Ectodermal cell (in vitro differentiated cells): ENCODE data around the gene MSI2.

Source experiments
- H3K27ac ChIP-seq: 2 replicates; pipeline ENCODE4 v1.7.0; 2013; ENCODE audit warnings: mild to moderate bottlenecking, low read depth, low read length; ENCODE audit not compliant: insufficient read depth, poor library complexity, severe bottlenecking
- H3K27me3 ChIP-seq: 2 replicates; pipeline ENCODE4 v1.7.0; 2013; ENCODE audit warnings: mild to moderate bottlenecking, low read length; ENCODE audit not compliant: insufficient read depth, control insufficient read depth, poor library complexity, severe bottlenecking
- H3K36me3 ChIP-seq: one replicate; pipeline ENCODE4 v1.7.0; 2013; ENCODE audit warnings: low read length; ENCODE audit not compliant: control insufficient read depth, insufficient read depth
- H3K4me1 ChIP-seq: one replicate; pipeline ENCODE4 v1.7.0; 2013; ENCODE audit warnings: low read length; ENCODE audit not compliant: control insufficient read depth, insufficient read depth
- H3K4me3 ChIP-seq: 2 replicates; pipeline ENCODE4 v1.7.0; 2013; ENCODE audit warnings: low read depth, low read length, control low read depth; ENCODE audit not compliant: insufficient read depth
- H3K9me3 ChIP-seq: 2 replicates; pipeline ENCODE4 v1.7.0; 2013; ENCODE audit warnings: mild to moderate bottlenecking, low read length, moderate library complexity; ENCODE audit not compliant: control insufficient read depth
- WGBS, 2 experiments: methylation state at CpG; one replicate each; pipeline ENCODE4 v1.1.7; 2013; ENCODE audit warnings: missing lambda C conversion rate in 2 of 2; 5-methylcytosine and 5-hydroxymethylcytosine counted together

MSI2 gene

GRCh38 chr17:57471868-57472368, 215.6 kb downstream of the MSI2 start:
- no peaks in the 10 kb centered on the region for H3K27me3 ChIP-seq
- H3K27ac ChIP-seq: peak overlapping the region; percentile 1

GRCh38 chr17:57475796-57476195, 219.5 kb downstream of the MSI2 start:
- Histone ChIP-seq H3K36me3 (no peaks in the 10 kb centered on the region), H3K4me1 (peaks cover 73% of the 10 kb centered on the region), H3K4me3 (no peak overlapping the region), H3K27ac (peak overlapping the region; percentile 44), H3K27me3 (no peaks in the 10 kb centered on the region), H3K9me3 (no peaks in the 10 kb centered on the region)
- 49 to 55% methylated on average over 6 of the region's 6 CpGs for WGBS, 2 experiments

More at GRCh38 chr17:57471868-57472368, 215.6 kb downstream of the MSI2 start:
- Histone ChIP-seq H3K9me3 (no peaks in the 10 kb centered on the region), H3K4me1 (peaks cover 58% of the 10 kb centered on the region), H3K4me3 (no peak overlapping the region), H3K36me3 (no peaks in the 10 kb centered on the region)
- WGBS, 2 experiments: 17 to 20% methylated on average over 8 of the region's 8 CpGs

GRCh38 chr17:57477522-57478362, 221.4 kb downstream of the MSI2 start:
- Histone ChIP-seq H3K27me3 (no peaks in the 10 kb centered on the region), H3K9me3 (no peaks in the 10 kb centered on the region), H3K4me1 (peaks cover 55% of the 10 kb centered on the region), H3K27ac (no peak overlapping the region), H3K36me3 (no peaks in the 10 kb centered on the region), H3K4me3 (no peak overlapping the region)
- WGBS, 2 experiments: 83 to 84% methylated on average over 9 of the region's 9 CpGs

- no peak overlapping the region for H3K4me3 ChIP-seq
- peaks cover 47% of the 10 kb centered on the region for H3K4me1 ChIP-seq
- 80 to 83% methylated on average over 8 of the region's 8 CpGs for WGBS, 2 experiments
- no peak overlapping the region for H3K27ac ChIP-seq
- H3K27me3 ChIP-seq: no peaks in the 10 kb centered on the region
- H3K36me3 ChIP-seq: no peaks in the 10 kb centered on the region
- H3K9me3 ChIP-seq: no peaks in the 10 kb centered on the region
Measured at GRCh38 chr17:57478478-57479250, 222.3 kb downstream of the MSI2 start.

GRCh38 chr17:57480438-57481196, 224.3 kb downstream of the MSI2 start:
- Histone ChIP-seq H3K4me1 (peaks cover 39% of the 10 kb centered on the region), H3K27me3 (no peaks in the 10 kb centered on the region), H3K4me3 (no peak overlapping the region), H3K36me3 (no peaks in the 10 kb centered on the region), H3K9me3 (no peaks in the 10 kb centered on the region), H3K27ac (peak overlapping the region; percentile 19)
- 94 to 96% methylated on average over 4 of the region's 4 CpGs for WGBS, 2 experiments

- Histone ChIP-seq H3K4me1 (peaks cover 38% of the 10 kb centered on the region), H3K27ac (no peak overlapping the region), H3K36me3 (no peaks in the 10 kb centered on the region), H3K9me3 (no peaks in the 10 kb centered on the region), H3K27me3 (no peaks in the 10 kb centered on the region), H3K4me3 (no peak overlapping the region)
- WGBS, 2 experiments: 96% methylated on average over 9 of the region's 9 CpGs
Measured at GRCh38 chr17:57481910-57482391, 225.6 kb downstream of the MSI2 start.

- WGBS, 2 experiments: 83 to 99% methylated on average over 2 of the region's 2 CpGs
Measured at GRCh38 chr17:57482657-57483056, 226.3 kb downstream of the MSI2 start.

GRCh38 chr17:57484081-57484666, 227.9 kb downstream of the MSI2 start:
- Histone ChIP-seq H3K4me1 (peaks cover 29% of the 10 kb centered on the region), H3K9me3 (no peaks in the 10 kb centered on the region), H3K27ac (no peak overlapping the region), H3K36me3 (no peaks in the 10 kb centered on the region), H3K27me3 (no peaks in the 10 kb centered on the region), H3K4me3 (no peak overlapping the region)
- WGBS, 2 experiments: 90 to 96% methylated on average over 6 of the region's 6 CpGs

More at GRCh38 chr17:57482657-57483056, 226.3 kb downstream of the MSI2 start:
- no peaks in the 10 kb centered on the region for H3K27me3 ChIP-seq
- H3K4me1 ChIP-seq: peaks cover 36% of the 10 kb centered on the region
- H3K4me3 ChIP-seq: no peak overlapping the region
- H3K27ac ChIP-seq: no peak overlapping the region
- no peaks in the 10 kb centered on the region for H3K9me3 ChIP-seq
- H3K36me3 ChIP-seq: no peaks in the 10 kb centered on the region

- Histone ChIP-seq H3K9me3 (no peaks in the 10 kb centered on the region), H3K4me1 (peaks cover 33% of the 10 kb centered on the region), H3K27ac (no peak overlapping the region), H3K4me3 (no peak overlapping the region), H3K36me3 (no peaks in the 10 kb centered on the region), H3K27me3 (no peaks in the 10 kb centered on the region)
- WGBS, 2 experiments: 95% methylated on average over 10 of the region's 10 CpGs
Measured at GRCh38 chr17:57484826-57485565, 228.7 kb downstream of the MSI2 start.
